ENCODE data around the gene ILDR2. TPM values are rescaled to one million over a fixed set of nuclear protein-coding genes. Genes with fewer than 3 reads are reported as not detected.

The ILDR2 gene
- total RNA-seq, 1 donor from 2014 or later, result 1.0 TPM

DNA sequence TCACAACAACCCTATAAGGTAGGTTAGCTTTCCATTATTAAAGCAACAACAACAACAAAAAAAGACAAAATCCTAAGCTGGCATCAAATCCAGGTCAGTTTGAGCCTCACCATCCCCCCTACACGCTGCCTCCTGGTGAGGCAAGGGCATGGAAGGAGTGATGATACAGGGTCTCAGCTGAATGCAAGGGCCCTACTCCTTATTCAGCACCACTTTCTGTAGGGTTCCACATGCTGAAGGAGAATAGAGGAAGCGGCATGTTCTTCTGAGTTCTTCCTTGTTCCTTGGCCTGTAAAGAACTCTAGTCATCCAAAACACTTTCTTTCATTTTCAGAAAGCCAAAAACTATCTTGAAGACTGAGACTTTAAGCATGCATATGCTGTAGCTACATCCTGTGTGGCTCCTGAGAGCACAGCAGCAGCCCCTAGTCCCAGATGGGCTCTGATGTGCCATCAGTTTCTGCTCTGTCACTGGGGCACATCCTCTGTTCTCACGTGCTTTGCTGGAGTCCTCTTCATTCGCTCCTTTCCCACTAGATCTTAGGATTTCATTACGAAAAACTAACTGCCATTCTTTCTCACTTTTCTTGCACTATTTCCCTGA is 6.2 kb downstream of the ILDR2 start:
- DNase-seq, result no peak

DNA sequence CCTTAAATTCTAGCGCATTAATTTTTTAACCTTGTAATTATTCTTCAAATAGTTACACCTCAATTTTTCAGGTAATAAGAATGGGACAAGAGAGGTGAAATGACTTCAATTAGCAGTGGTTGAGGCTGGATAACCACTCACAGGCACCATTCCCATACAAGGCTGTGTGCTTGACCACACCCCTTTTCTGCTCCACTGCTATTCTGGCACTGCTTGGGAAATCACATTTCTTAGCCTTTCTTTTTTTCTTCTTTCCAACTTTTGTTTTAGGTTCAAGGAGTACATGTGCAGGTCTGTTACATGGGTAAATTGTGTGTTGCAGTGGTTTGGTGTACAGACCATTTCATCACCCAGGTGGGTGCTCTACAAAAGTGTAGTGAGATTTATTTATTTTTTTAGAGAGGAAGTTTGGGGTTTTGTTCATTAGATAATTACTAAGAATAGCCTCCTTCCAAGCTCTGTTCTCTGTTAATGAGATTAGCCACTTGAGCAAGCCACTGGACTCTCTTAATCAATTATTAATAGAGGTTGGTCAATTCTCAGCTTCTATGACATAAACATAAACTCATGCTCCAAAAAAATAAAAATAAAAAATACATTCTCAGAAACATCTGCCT is 14.4 kb downstream of the ILDR2 start:
- no peak for DNase-seq

DNA sequence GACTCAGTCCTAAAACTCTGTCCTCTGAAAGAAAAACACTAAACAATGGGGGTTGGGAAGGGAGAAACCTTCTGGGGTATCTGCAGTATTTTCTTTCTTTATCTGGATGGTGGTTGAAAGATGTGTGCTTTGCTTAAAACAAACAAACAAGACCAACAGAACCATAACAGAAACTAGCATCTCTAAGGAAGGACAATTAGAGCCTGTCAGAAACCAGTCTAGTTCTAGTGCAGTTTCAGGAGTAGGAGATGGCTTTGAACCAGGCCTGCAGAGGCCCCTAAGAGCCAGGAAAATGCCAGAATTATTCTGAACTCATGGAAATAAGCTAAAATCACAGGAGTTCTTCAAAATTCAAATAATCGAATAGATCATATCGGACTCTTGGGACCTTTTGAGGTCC is 18.5 kb downstream of the ILDR2 start:
- DNase-seq, result no peak

DNA sequence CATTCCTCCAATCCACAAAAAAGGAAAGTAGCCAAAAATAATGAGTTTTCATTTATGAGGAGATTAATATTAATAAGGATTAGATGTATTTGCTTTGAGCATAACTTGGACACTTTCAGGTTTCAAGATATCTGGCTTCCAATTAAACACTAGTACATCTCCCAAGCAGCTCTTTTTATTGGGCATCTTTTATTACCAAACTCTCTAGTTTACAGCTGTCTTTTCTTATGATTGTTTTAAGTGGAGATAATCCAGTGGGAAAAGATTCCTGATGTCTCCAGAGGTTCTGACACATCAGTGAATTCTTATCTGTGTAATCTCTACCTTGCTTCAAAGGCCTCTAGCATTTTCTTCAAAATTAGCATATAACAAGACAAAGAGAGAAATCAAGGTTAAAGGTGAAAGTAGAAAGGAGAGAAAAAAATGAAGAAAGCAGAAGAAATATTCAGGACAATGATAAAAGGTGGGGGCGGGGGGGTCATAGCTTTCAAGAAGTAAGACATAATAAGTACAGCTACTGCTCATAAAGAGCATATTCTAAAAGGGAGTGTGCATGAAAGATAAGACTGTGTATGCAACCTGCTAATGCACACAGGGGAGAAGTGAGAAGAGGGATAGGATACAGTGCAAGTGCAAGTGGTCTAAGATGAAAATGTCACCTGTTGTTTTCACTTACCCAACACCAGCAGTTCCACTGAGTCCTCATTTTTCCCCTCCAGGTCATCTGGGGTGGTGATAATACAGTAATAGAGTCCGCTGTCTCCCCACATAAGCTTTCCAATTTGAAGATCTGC is 19.1 kb downstream of the ILDR2 start:
- no peak for DNase-seq

DNA sequence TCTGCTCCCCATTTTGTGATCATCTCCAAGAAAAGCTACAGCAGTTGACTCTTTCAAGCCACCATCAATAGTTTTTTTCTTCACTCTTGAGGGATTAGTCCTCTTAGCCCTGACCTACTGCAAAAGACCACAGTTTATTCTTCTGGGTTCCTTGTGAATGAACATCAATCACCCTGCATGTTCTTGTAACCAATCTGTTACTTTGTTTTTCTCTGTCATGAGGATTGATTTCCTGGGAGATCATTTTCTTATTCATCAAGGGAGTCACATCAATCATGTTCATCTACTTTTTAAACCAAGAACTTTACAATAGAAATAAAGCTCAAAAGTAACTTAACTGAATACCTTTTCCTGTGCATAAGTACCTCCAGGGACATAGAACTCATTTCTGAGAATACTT is 21.8 kb downstream of the ILDR2 start:
- no peak for DNase-seq

DNA sequence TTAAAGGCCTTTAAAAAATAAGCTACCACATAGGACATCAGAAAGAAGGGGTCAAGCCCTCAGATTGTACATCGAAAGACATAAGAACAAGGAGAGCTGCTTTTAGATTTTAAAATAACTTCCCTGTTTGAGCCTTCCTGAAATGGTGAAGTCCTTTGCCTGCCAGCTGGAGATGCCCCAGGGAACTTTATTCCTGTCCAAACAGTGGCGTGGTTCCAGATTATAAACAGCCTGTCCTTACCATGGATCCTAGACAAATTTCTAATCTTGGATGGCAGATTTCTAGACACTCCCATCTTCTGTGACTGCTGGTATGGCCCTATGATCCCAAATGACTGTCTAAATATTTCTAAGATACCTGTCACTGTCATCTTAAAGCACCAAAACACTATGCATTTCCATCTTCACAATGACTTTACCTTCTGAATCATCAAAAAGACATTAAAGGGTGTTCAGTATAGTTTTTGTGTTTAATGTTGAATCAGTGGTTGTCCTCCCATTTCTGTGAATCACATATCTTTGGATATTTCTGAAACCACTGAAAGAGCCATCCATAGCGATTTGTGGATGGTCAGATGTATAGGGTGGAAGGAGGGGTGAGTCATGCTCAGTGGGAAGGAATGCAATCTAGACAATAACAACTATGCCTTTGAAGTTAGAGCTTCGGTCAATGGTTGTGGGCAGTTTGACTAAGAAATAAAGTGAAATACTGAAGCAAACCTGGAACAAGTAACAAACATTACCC is 23.2 kb downstream of the ILDR2 start:
- DNase-seq, result no peak

DNA sequence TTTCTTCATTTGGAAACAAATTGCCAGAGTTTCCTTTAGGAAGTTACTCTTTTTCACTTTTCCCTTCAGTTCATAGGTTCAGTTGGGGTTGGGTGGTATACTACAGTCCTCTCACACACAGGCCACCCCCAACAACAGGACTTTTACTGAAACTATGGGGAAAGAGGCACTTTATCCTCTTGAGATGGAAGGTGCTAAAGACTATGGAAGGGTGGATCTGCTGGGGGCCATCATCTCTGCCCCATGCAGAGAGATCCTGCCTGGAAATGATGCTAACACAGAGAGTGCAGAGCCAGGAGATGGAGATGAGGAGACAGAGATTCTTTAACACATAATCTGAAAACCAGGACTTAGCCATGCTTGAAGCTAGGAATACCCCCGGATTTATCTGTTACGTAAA is 24.3 kb downstream of the ILDR2 start:
- DNase-seq, result no peak

DNA sequence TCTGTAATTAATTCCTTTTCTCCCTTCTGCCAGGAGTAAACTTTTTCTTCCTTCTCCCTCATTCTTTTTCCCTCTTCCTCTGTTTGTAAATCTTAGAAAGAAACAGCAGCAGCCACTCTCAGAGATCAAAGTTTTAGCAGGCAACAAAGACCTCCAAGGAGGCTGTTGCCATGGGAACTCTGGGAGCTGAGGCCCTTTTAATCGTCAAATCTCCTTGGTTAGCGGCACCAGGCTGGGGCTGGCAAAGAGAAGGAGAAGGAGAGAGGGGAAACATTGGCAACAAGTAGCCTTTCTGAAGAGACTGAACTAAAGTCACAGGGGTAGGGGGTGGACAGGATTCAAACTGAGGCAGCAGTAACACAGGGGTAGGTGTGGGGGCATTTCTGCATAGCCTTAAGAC is 25.2 kb downstream of the ILDR2 start:
- DNase-seq, result no peak

DNA sequence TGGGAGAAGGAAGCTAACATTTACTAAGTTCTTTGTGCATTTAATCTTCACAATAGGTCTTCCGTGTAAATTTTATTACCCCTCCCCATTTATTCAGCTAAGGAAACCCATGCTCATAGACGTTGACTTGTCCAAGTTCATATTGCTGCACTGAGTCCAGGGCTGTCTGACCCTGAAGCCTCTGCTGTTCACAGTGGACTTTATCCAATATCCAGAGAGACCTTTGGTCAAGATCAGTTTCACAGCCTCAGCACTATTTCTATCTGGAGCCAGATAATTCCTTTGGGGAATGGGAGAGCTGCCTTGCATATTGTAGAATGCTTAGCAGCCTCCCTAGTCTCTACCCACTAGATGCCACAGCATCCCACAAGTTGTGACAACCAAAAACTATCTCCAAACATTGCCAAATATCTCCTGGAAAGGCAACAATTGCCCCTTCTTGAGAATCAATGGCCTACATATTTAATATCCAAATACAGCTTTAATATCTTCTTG is 26.4 kb downstream of the ILDR2 start:
- DNase-seq, result no peak

DNA sequence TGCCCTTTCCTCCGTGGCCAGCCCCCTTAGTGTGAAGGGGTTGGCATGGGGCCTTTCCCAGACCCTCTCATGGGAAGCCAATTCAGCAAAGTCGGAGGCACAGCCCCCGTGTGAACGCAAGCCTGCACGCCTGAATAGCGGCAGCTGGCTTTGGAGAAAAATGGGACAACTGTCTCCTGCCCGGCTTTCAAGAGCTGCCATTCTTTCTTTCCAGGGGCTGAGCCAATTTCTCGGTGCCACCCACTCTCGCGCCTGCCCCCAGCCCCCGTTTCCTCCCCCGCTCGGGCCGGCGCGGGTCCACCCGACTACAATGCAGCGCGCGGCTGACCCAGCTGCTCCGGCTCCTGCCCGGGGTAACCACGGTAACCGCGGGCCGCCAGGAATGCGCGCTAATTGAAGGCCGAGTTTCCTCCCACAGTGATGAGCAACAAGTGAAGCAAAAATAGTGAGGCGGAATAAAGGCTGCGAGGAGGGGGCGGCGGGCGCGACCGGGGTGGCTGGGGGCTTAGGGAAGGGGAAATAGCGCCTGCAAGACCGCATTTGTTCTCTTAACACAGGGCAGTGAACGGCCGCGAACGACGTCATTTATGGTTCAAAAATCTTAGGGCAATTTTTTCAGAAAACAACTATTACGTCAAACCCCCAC is 27.8 kb downstream of the ILDR2 start:
- DNase-seq, result peak; percentile 41

DNA sequence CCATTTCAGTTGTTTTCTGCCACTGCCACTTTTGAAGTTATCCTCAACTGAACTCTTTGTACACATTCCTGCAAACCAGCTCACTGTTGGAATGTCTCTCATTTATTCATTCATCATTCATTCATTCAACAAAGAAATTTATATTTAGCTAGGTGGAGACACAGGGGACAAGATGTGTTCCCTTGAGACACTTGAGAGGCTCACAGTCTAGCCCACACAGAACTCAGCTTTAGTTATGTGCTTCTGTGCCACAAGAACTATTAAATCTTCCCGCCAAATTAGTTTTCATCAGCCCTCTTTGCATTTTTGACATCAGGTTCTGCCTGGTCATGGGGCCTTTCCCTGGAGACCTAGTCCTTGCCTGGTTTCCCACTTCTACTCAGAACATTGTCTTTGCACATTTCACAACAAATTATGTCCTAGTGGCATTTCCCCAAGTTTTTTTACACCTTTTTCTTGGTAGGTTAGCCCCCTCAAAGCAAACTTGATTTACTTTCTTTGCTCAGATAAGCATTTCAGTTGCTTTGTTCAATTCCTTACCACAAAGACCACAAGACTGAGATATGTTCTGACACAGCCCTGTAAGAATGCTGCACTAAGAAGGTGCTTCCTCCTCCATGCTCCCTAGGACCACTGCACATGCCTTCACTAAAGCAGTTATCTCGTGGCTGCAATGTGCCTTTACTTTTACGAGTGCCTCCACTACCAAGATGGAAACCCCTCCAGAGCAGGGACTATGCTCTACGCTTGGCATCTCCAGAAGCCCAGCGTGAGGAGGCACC is 31.0 kb downstream of the ILDR2 start:
- DNase-seq, result no peak

DNA sequence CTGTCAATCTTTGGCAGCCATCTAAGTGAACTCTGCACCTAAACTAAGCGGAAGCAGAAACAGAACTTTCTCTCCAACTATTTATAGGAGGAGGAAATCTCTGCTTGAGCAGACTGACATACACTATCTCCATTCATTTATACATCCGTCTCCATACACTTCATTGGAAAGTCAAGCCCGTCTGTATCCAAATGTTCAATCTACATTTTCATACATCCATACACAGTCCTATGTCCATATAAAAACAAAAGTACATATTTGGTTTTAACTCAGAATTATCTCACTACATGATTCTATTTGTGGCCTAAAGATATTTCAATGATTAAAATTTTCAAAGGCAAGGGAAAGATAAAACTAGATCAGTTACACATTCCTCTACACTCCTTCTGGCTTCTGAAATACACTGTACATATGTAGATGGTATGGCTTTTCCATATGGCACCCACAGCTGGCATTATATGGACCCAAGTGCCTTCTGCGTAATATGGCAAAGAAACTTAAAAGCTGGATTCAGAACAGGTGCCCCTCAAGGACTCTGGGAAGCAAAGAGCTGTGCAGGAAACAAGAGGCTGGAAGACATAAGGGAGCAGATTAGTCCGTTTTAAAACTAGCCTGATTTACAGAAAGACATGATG is 35.5 kb downstream of the ILDR2 start:
- DNase-seq, result no peak

DNA sequence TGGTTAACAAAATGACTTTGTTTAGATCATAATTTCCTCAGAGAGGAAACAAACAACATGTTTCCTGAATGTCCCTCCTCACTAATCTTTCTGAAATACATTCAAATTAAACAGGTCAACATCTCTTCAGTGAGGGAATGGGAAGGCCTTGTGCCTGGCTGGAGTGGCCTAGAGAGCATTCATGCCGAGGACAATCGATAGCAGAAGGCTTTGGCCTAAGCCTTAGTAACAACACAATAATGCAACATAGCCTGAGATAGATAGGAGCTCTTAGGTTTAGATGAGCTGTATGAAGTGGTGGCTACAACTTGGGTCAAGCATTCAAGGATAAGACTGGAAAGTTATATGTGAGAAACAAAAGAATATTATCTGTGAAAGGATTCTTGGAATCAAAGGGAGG is 37.4 kb downstream of the ILDR2 start:
- DNase-seq, result no peak

DNA sequence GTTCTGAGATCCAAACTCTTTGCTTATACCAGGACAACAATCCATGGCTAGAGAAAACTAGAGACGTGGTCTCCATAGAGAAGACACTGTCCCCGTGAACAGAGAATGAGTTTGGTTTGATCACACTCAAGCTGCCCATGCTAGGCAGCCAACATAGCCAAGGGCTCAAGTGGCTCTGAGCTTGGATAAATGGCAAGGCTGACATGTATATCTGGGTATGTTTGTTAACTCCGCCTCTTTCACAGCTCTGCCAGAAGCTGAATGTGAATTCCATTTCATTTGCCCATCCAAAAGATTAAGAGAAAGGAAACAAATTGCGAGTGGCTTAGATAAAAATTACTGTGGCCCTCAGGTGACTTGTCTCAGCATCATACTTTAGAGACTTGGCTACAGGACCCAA is 38.0 kb downstream of the ILDR2 start:
- no peak for DNase-seq

DNA sequence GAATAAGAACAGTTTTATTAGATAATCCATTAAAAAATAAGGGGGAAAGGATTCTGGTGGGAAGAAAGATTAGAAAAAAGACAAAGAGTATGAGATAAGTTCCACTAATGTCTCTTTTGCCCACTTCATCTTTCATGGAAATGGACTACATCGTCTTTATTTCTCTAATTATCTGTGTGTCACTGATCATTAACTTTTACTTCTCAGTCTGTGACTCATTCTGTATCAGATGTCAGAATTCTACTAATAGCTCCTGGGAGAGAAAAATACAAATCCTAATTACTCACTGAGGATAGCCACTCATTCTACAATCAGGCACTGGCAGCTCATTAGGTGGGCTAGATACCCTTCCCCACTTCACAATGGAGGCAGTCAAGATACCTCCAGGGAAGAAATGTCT is 41.7 kb downstream of the ILDR2 start:
- no peak for DNase-seq

DNA sequence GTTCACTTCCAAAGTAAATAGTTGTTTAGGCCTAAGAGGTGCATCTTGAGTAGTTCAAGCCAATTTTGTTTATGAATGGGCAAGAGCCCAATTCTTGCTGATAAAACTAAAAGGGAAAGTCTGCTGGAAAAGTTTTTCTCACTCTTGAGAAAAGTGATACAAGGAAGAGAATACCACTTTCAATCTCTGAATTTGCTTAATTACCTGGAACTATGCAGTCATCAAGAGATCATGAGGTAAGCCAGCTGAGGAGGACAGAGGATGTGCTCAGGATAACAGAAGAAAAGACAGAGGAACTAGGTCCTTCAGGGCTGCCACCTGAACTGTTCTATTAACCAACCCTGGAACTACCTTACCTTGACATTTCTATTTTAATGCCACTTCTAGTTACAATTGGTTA is 42.2 kb downstream of the ILDR2 start:
- DNase-seq, result no peak

DNA sequence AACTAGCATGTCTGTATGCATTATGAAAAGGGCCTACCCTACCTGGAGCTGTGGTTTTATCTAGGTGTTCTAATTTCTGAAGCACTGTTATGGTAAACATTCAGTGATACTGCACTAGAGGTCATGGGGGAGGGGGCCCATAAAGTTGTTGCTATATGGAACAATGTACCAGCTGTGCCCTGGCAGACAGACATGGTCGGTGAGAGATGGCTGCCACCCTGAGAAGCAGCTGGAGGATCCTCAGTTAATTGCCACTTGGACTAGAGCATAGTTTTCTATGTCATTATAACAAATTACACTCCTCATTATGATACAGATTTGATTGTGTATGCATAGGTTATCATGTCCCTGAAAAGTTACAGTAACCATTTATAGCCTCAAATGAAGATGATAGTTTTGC is 45.4 kb downstream of the ILDR2 start:
- no peak for DNase-seq

DNA sequence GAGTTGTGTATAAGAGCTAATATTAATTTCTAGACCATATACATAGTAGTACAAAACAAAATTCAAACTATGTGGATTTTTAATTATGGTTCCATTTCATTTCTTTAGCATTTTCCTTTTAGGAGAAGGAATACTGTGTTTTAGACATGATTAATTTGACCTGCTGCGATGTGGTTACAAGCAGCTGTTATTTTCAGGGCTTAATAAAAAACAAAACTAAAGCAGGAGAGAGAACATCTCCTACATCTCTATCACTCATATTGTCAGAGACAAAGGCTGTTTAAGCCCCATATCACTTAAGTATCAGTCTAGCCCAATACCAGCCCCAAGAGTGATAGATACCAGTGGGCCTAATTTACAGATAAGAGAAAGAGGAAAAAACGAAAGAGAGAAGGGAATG is 47.6 kb downstream of the ILDR2 start:
- no peak for DNase-seq

DNA sequence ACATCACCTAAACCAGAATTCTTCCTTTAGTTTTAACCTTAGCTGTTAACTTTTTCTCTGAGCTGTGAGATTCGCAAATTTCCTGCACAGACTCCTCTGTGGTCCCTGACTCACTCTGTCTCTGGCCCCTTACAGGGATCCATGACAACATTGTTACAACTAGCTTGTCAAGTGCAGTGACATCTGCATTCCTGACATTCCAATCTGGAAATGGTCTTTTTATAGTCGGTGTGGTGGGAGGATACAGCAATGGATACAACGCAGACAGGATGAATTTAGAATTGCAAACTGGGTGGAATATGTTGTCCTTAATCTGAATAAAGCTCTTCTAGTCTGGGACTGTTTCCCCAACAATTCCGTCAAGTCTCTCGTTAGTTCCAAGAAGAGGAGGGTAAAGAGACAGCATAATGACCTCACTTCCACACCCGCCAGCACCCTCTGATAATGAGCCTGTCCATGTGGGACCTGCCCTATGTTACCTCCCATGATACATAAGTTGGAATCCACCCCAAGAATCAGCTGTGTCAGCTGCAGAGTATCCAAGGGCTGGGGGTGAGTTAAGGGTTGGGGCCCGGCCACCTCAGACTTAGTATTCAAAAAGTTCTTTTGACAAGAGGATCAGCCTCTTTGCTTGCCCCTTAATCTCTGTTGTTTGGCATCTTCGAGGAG is 49.4 kb downstream of the ILDR2 start:
- DNase-seq, result peak; percentile 12

DNA sequence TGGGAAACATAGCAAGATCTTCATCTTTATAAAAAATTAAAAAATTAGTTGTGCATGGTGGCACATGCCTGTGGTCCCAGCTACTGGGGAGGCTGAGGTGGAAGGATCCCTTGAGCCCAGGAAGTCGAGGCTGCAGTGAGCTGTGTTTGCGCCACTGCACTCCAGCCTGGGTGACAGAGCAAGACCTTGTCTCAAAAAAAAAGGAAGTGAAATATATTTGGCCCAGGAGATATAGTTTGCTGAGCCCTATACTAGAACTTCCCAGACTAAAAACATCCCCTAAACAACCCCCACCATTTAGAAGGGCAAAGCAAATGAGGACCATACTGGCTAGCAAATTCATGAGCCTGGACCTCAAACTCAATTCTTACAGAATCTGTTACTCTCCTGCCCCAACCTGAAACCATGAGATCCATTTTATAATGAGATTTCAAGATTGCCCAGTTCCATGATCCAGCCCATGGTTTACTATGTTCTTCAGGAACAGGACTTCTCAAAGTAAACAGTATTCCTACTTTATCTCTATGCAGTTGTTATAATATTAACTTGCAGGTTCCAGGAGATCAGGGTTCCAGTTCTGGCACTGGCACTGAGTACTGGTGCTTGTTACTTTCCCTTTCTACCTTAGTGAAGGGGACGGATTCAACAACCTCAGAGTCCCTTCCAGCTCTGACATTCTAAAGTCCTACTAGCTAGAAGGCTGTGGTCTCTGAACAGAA is 50.4 kb downstream of the ILDR2 start:
- DNase-seq, result no peak
